ENCODE measurements around the gene NPR1.
A peak's percentile ranks its signal among the peaks of the same experiment; 100 is the strongest.

DNA sequence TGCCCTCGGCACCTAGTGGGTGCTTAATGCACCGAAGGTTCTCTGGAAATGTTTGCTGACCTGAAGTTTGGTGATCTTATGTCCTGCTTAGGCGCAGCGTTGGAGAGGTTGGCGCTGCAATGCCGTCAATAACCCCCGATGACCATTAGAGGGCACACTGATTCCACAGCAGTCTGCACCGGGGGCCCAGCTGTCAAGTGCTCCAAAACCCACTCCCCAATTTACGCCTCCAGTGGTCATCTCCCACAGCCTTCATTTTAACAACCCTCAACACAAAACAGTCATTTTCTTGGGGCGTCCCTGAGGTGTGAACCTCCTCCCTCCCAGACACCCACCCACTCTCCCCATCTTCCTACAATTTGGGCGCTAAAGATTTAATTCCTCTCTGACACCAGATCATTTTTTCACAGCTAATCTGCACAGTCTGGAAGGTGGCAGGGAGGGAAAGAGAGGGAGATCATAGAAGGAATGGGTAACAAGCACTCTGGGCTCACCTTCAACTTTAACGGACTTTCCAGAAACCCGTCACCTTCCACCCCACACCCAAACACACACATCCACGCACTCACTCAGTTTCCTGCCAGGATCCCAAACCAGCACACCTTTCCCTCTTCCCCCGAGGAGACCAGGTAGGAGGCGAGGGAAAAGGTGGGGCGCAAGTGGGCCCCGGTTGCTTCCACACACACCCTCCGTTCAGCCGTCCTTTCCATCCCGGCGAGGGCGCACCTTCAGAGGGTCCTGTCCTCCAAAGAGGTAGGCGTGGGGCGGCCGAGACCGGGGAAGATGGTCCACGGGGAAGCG, 570 bp upstream of the NPR1 start:
- peak; percentile 87 for TF ChIP-seq CTCF (conservative IDR thresholded peaks at IDR 0.05; ENCODE audit: low read depth, low read length)
- TF ChIP-seq CHD1 (IDR thresholded peaks at IDR 0.05; ENCODE audit: low read depth, low read length), result no peak
- TF ChIP-seq POLR2A (IDR thresholded peaks at IDR 0.05; ENCODE audit: low read depth, low read length), result no peak
- no peak for TF ChIP-seq RCOR1 (IDR thresholded peaks at IDR 0.05; ENCODE audit: insufficient replicate concordance, low read length)
